Fibroblast of lung (primary cell): ENCODE measurements around the gene NDUFB2. TPM values are rescaled to one million over a fixed set of nuclear protein-coding genes. Genes with fewer than 3 reads are reported as not detected.
"Not testable (repeated sequence)": the region's sequence is repeated elsewhere in the genome, so short reads cannot be mapped to it uniquely, and the experiment has no call there.

Source experiments
- DNase-seq, 2 donors: peaks; one replicate each; pipeline versions ENCODE4 v3.0.0 to v3.0.0-alpha.2; 2010; ENCODE audit warnings: low read depth in 2 of 2
- H2AFZ ChIP-seq: 2 replicates; pipeline ENCODE4 v1.5.1; 2012; ENCODE audit warnings: low read length, control low read depth, inconsistent platforms
- H3K27ac ChIP-seq: 2 replicates; pipeline ENCODE4 v1.5.1; 2011; ENCODE audit warnings: low read length, control low read depth; ENCODE audit not compliant: insufficient read depth
- H3K27me3 ChIP-seq: 2 replicates; pipeline ENCODE4 v1.5.1; 2011; ENCODE audit warnings: mild to moderate bottlenecking, low read length; ENCODE audit not compliant: control insufficient read depth, insufficient read depth
- H3K36me3 ChIP-seq: 2 replicates; pipeline ENCODE4 v1.5.1; 2011; ENCODE audit warnings: low read length; ENCODE audit not compliant: control insufficient read depth, insufficient read depth
- H3K4me1 ChIP-seq: 2 replicates; pipeline ENCODE4 v1.5.1; 2011; ENCODE audit warnings: low read length; ENCODE audit not compliant: control insufficient read depth, insufficient read depth; ENCODE audit errors: extremely low read depth
- H3K4me2 ChIP-seq: 2 replicates; pipeline ENCODE4 v1.5.1; 2011; ENCODE audit warnings: low read length, control low read depth; ENCODE audit not compliant: insufficient read depth; ENCODE audit errors: extremely low read depth
- H3K4me3 ChIP-seq, 4 experiments: fragments of 200-600 bp in 1 of 4; sonication (generic) in 1 of 4; replicated peaks in 1 of 4; 2 replicates each; pipeline ENCODE4 v1.5.1; 2011 to 2016; ENCODE audit warnings: low read length in 4 of 4, low read depth in 3 of 4, mild to moderate bottlenecking in 3 of 4, control low read depth in 2 of 4, inconsistent platforms in 1 of 4, mixed read lengths in 1 of 4; ENCODE audit not compliant: insufficient read depth in 1 of 4; ENCODE audit errors: control extremely low read depth in 1 of 4
- H3K79me2 ChIP-seq: 2 replicates; pipeline ENCODE4 v1.5.1; 2012; ENCODE audit warnings: mild to moderate bottlenecking, low read length, inconsistent platforms; ENCODE audit not compliant: control insufficient read depth, insufficient read depth
- H3K9ac ChIP-seq: 2 replicates; pipeline ENCODE4 v1.5.1; 2011; ENCODE audit warnings: mild to moderate bottlenecking, low read length, control low read depth; ENCODE audit not compliant: insufficient read depth
- H3K9me3 ChIP-seq: 2 replicates; pipeline ENCODE4 v1.5.1; 2012; ENCODE audit warnings: low read depth, low read length; ENCODE audit not compliant: control insufficient read depth, insufficient read depth
- H4K20me1 ChIP-seq: 2 replicates; pipeline ENCODE4 v1.5.1; 2011; ENCODE audit warnings: low read length; ENCODE audit not compliant: control insufficient read depth, insufficient read depth; ENCODE audit errors: extremely low read depth
- EZH2 ChIP-seq: IDR thresholded peaks from 2 replicates; pipeline ENCODE4 v1.5.1; 2012; ENCODE audit warnings: low read length, control low read depth, mild to moderate bottlenecking; ENCODE audit errors: missing control alignments
- polyA plus RNA-seq, 2 donors: library from polyadenylated mRNA; depleted of rRNA in 1 of 2; stranded (reverse) in 1 of 2; unstranded in 1 of 2; fragments of >200 nt; gene quantifications; 2 replicates each; pipeline ENCODE4 v1.2.1, GENCODE V29; 2011 to 2012; ENCODE audit warnings: missing spikeins in 1 of 2
- total RNA-seq: library from RNA; depleted of rRNA; stranded (reverse); fragments of >200 nt; gene quantifications from 2 replicates; pipeline ENCODE4 v1.2.1, GENCODE V29; 2014
- TF ChIP-seq, protein P1 (sequence below), 2 donors: IDR thresholded peaks in 1 of 2; conservative IDR thresholded peaks in 1 of 2; 1 replicate in 1 of 2; 2 replicates in 1 of 2; pipeline ENCODE4 v1.5.1; 2011 to 2012; ENCODE audit warnings: low read length in 2 of 2, control low read depth in 1 of 2, inconsistent platforms in 1 of 2, low read depth in 1 of 2, mild to moderate bottlenecking in 1 of 2

NDUFB2 gene
- total and polyA plus RNA-seq, 2 donors (not counting 1 experiment from before 2014, with no cell fraction given), result 116 to 283 TPM

GRCh38 chr7:140667476-140667875 is 29.0 kb upstream of the NDUFB2 start:
- Histone ChIP-seq H3K27ac (no peak overlapping the region), H3K27me3 (peaks cover 2% of the 10 kb centered on the region), H3K9me3 (no peaks in the 10 kb centered on the region), H3K79me2 (no peaks in the 10 kb centered on the region), H3K4me2 (no peak overlapping the region), H3K36me3 (no peaks in the 10 kb centered on the region), H2AFZ (no peak overlapping the region), H3K9ac (no peak overlapping the region), H4K20me1 (no peaks in the 10 kb centered on the region), H3K4me3 (no peak overlapping the region), H3K4me1 (no peaks in the 10 kb centered on the region)
- DNase-seq, result no peak
- no peak for TF ChIP-seq EZH2
- TF ChIP-seq, protein P1, sequence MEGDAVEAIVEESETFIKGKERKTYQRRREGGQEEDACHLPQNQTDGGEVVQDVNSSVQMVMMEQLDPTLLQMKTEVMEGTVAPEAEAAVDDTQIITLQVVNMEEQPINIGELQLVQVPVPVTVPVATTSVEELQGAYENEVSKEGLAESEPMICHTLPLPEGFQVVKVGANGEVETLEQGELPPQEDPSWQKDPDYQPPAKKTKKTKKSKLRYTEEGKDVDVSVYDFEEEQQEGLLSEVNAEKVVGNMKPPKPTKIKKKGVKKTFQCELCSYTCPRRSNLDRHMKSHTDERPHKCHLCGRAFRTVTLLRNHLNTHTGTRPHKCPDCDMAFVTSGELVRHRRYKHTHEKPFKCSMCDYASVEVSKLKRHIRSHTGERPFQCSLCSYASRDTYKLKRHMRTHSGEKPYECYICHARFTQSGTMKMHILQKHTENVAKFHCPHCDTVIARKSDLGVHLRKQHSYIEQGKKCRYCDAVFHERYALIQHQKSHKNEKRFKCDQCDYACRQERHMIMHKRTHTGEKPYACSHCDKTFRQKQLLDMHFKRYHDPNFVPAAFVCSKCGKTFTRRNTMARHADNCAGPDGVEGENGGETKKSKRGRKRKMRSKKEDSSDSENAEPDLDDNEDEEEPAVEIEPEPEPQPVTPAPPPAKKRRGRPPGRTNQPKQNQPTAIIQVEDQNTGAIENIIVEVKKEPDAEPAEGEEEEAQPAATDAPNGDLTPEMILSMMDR (conservative IDR thresholded peaks at IDR 0.05 in 1 of 2, IDR thresholded peaks at IDR 0.05 in 1 of 2; ENCODE audit: low read depth in 1 of 2, low read length in 2 of 2), result no peak

- Histone ChIP-seq H3K4me2 (no peak overlapping the region), H3K9ac (no peak overlapping the region), H2AFZ (no peak overlapping the region), H3K4me3 (no peak overlapping the region), H4K20me1 (no peaks in the 10 kb centered on the region), H3K27ac (no peak overlapping the region), H3K27me3 (peaks cover 2% of the 10 kb centered on the region), H3K36me3 (no peaks in the 10 kb centered on the region), H3K4me1 (no peaks in the 10 kb centered on the region), H3K79me2 (no peaks in the 10 kb centered on the region), H3K9me3 (no peaks in the 10 kb centered on the region)
- DNase-seq, result no peak
- no peak for TF ChIP-seq EZH2
- TF ChIP-seq, protein P1 (conservative IDR thresholded peaks at IDR 0.05 in 1 of 2, IDR thresholded peaks at IDR 0.05 in 1 of 2; ENCODE audit: low read depth in 1 of 2, low read length in 2 of 2), result no peak
These were observed 27.9 kb upstream of the NDUFB2 start for GRCh38 chr7:140668641-140669040.

DNA sequence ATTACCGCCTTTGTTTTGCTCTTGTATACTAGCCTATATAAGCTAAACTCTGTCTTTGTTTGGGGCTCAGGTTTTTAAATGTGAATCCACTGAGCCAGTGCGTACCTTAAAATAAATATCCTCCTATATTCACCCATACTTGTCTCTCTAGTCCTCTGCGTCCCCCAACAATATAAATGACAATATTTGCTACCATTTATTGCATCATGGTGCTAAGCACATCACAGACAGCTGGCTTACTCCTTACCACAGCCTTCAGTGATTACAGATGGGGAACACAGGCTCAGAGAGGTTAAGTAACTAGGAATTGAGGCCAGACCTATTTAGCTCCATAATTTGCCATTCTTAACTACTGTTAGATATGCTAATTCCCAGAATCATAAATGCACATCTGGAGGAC is 27.2 kb upstream of the NDUFB2 start:
- H3K4me1 ChIP-seq, result no peaks in the 10 kb centered on the region
- no peaks in the 10 kb centered on the region for H3K9me3 ChIP-seq
- no peak overlapping the region for H3K4me2 ChIP-seq
- H3K9ac ChIP-seq, result no peak overlapping the region
- TF ChIP-seq, protein P1 (conservative IDR thresholded peaks at IDR 0.05 in 1 of 2, IDR thresholded peaks at IDR 0.05 in 1 of 2; ENCODE audit: low read depth in 1 of 2, low read length in 2 of 2), result no peak
- TF ChIP-seq EZH2, result no peak
- H3K79me2 ChIP-seq, result no peaks in the 10 kb centered on the region
- no peaks in the 10 kb centered on the region for H4K20me1 ChIP-seq
- DNase-seq, result no peak
- H3K27me3 ChIP-seq, result peaks cover 2% of the 10 kb centered on the region
- no peaks in the 10 kb centered on the region for H3K36me3 ChIP-seq
- no peak overlapping the region for H2AFZ ChIP-seq
- no peak overlapping the region for H3K4me3 ChIP-seq
- no peak overlapping the region for H3K27ac ChIP-seq

GRCh38 chr7:140669862-140670261 is 26.6 kb upstream of the NDUFB2 start:
- H4K20me1 ChIP-seq, H3K9me3 ChIP-seq, DNase-seq, H3K4me1 ChIP-seq, H3K27me3 ChIP-seq, H3K4me3 ChIP-seq, H3K9ac ChIP-seq, H3K27ac ChIP-seq, H2AFZ ChIP-seq, H3K36me3 ChIP-seq, H3K4me2 ChIP-seq, H3K79me2 ChIP-seq: not testable (repeated sequence)
